BLaER1 (cell line): Measurements from ENCODE around the gene POLR2B.
A peak's percentile ranks its signal among the peaks of the same experiment; 100 is the strongest.

Experiments used
- H3K27ac ChIP-seq: shearing (Covaris generic); formaldehyde crosslinking; 2 replicates; pipeline ENCODE4 v1.8.1; 2022
- H3K27me3 ChIP-seq: shearing (Covaris generic); formaldehyde crosslinking; 2 replicates; pipeline ENCODE4 v1.8.1; 2022
- H3K36me3 ChIP-seq: shearing (Covaris generic); formaldehyde crosslinking; 2 replicates; pipeline ENCODE4 v1.8.1; 2022
- H3K4me1 ChIP-seq: shearing (Covaris generic); formaldehyde crosslinking; 2 replicates; pipeline ENCODE4 v1.8.1; 2022
- H3K4me2 ChIP-seq: shearing (Covaris generic); formaldehyde crosslinking; 2 replicates; pipeline ENCODE4 v1.8.1; 2022
- H3K4me3 ChIP-seq: shearing (Covaris generic); formaldehyde crosslinking; 2 replicates; pipeline ENCODE4 v1.8.1; 2022
- H3K9ac ChIP-seq: shearing (Covaris generic); formaldehyde crosslinking; 2 replicates; pipeline ENCODE4 v1.8.1; 2022
- H3K9me3 ChIP-seq: shearing (Covaris generic); formaldehyde crosslinking; 2 replicates; pipeline ENCODE4 v1.8.1; 2022
- H4K20me1 ChIP-seq: shearing (Covaris generic); formaldehyde crosslinking; 2 replicates; pipeline ENCODE4 v1.8.1; 2022
- Cebpa-rat ChIP-seq: shearing (Covaris generic); IDR thresholded peaks from 2 replicates; pipeline ENCODE4 v1.8.1; 2022

POLR2B gene

DNA sequence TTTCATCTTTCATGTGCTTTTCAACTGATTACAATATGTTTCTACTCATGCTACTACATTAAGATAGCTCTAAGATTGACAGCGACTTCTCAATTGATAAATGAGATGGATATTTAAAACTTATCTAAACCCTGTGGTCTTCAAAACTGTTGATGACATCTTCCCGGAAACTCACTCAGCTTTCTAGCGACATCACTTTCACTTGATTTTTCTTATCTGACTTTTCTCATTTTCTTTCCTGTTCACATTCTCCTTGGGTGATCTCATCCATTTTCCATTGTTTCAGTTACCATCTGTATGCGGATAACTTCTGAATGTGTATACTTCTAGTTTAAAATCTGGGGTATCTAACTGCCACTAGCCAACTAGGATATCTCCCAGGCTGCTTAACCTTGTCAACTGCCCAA, 3.1 kb downstream of the POLR2B start:
- Histone ChIP-seq H3K4me1 (peaks cover 26% of the 10 kb centered on the region), H3K4me2 (0 out of 2 replicates have a peak overlapping the region, but pooled peaks have one; percentile 77), H3K9ac (no peak overlapping the region), H3K9me3 (no peaks in the 10 kb centered on the region), H3K27me3 (no peaks in the 10 kb centered on the region), H3K4me3 (no peak overlapping the region), H3K27ac (no peak overlapping the region), H3K36me3 (peaks cover 38% of the 10 kb centered on the region), H4K20me1 (peaks cover 86% of the 10 kb centered on the region)
- TF ChIP-seq Cebpa-rat: no peak

DNA sequence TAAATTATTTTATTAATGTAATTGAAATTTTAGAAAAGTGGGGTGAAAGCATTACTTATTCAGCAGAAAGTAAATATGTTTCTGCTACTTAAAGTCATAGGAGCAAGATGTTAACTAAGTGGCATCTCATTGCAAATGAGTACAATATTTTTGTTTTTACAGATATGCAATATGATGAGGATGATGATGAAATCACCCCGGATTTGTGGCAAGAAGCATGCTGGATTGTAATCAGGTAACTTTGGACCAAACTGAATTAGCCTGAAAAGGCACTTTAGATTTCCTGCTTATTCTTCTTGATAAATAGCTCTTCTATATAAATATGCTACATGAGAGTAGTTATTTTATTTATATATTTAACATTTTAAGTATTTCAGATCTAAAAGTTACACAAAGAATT, 7.5 kb downstream of the POLR2B start:
- Histone ChIP-seq H3K4me2 (no peak overlapping the region), H3K9ac (no peak overlapping the region), H3K36me3 (peaks cover 79% of the 10 kb centered on the region), H3K4me3 (no peak overlapping the region), H3K27ac (no peak overlapping the region), H4K20me1 (peaks cover 100% of the 10 kb centered on the region), H3K9me3 (no peaks in the 10 kb centered on the region), H3K4me1 (peaks cover 10% of the 10 kb centered on the region), H3K27me3 (no peaks in the 10 kb centered on the region)
- no peak for TF ChIP-seq Cebpa-rat

DNA sequence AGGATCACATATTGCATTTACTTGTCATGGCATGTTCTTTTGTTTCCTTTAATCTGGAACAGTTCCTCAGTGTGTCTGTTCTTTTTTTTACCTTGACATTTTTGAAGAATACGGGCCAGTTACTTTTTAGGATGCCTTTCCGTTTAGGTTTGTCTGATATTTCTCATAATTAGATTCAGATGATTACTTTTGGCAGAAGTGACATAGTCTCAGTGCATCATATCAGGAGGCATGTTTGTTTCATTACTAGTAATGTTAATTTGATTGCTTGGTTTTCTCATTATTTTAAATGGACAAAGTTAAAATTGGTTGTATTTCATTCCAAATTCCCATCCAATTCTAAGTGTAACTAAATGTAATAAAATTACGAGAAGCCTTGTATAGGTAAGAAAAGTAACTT, 8.3 kb downstream of the POLR2B start:
- H3K9ac ChIP-seq: no peak overlapping the region
- TF ChIP-seq Cebpa-rat: no peak
- peaks cover 5% of the 10 kb centered on the region; the same call in 1 of the 2 replicates for H3K4me1 ChIP-seq
- H3K27ac ChIP-seq: no peak overlapping the region
- H3K4me2 ChIP-seq: no peak overlapping the region
- no peaks in the 10 kb centered on the region for H3K9me3 ChIP-seq
- H3K27me3 ChIP-seq: no peaks in the 10 kb centered on the region
- H4K20me1 ChIP-seq: peaks cover 100% of the 10 kb centered on the region
- no peak overlapping the region for H3K4me3 ChIP-seq
- peaks cover 87% of the 10 kb centered on the region for H3K36me3 ChIP-seq

DNA sequence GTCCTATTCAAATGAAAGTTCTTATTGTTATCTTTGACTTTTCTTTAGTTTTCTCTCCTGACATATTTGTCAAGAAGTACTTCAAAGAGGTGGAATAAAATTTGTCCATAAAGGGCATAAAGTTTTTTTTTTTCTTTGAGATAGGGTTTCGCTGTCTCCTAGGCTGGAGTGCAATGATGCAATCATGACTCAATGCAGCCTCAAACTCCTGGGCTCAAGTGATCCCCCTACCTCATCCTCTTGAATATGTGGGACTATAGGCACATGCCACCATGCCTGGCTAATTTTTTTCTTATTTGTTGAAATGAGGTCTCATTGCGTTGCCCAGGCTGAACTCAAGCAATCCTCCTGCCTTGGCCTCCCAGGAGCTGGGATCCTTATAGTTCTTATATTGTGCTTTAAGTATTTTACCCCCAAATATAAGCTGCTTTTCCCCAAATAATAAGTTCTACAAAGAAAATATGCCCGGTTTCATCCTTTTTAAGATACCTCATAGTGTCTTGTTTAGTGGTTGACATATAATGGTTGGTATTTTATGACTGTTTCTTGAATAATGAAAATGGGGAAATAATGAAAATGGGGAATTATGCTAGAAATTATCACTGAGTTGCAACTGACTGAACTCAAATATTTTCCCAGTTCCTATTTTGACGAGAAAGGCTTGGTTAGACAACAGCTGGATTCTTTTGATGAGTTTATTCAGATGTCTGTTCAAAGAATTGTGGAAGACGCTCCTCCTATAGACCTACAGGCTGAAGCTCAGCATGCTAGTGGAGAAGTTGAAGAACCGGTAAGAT, 11.6 kb downstream of the POLR2B start:
- no peak overlapping the region for H3K4me3 ChIP-seq
- no peaks in the 10 kb centered on the region for H3K9me3 ChIP-seq
- H3K9ac ChIP-seq: no peak overlapping the region
- H3K27ac ChIP-seq: no peak overlapping the region
- no peaks in the 10 kb centered on the region for H3K4me1 ChIP-seq
- H3K36me3 ChIP-seq: peaks cover 96% of the 10 kb centered on the region
- TF ChIP-seq Cebpa-rat: no peak
- H3K4me2 ChIP-seq: no peak overlapping the region
- H3K27me3 ChIP-seq: no peaks in the 10 kb centered on the region
- peaks cover 98% of the 10 kb centered on the region for H4K20me1 ChIP-seq

DNA sequence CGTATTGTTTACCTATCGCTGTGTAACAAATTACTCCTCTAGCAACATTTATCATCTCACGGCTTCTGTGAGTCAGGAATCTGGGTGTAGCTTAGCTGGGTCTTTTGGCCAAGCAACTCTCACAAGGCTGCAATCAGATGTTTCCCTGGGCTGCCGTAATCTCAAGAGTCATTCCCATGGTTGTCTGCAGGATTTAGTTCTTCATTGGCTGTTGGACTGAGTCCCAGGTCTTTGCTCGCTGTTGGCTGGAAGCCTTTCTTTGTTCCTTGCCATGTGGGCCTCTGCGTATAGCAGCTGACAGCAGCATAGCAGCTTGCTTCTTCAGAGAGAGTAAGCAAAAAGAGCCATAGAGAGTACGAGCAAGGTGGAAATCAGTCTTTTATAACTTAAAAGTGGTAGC, 16.8 kb downstream of the POLR2B start:
- TF ChIP-seq Cebpa-rat: no peak
- Histone ChIP-seq H3K36me3 (peaks cover 97% of the 10 kb centered on the region), H3K27me3 (no peaks in the 10 kb centered on the region), H4K20me1 (peaks cover 93% of the 10 kb centered on the region), H3K4me1 (no peaks in the 10 kb centered on the region), H3K9me3 (no peaks in the 10 kb centered on the region), H3K9ac (no peak overlapping the region), H3K4me3 (no peak overlapping the region), H3K4me2 (no peak overlapping the region), H3K27ac (no peak overlapping the region)

DNA sequence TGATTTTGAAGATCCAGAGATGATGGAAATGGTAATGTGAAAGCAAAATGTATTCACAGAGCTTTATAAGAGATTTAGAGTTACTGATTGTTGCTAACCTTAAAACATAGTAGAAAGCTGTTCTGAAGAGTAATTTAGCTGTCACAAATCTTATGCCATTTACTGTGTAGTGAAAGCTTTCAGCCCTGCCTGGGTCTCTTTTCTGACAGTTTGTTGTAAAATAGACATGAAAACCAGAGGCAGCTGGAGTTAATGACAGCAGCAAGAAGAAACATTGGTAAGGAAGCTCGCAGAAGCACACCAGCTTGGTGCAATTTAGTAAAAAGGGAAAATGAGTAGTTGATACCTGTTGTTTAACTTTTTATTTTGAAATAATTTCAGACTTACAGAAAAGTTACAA, 21.1 kb downstream of the POLR2B start:
- H4K20me1 ChIP-seq: peaks cover 56% of the 10 kb centered on the region
- no peak overlapping the region for H3K9ac ChIP-seq
- no peaks in the 10 kb centered on the region for H3K27me3 ChIP-seq
- H3K4me1 ChIP-seq: no peaks in the 10 kb centered on the region
- peaks cover 98% of the 10 kb centered on the region for H3K36me3 ChIP-seq
- no peak overlapping the region for H3K27ac ChIP-seq
- no peak overlapping the region for H3K4me3 ChIP-seq
- no peak for TF ChIP-seq Cebpa-rat
- no peaks in the 10 kb centered on the region for H3K9me3 ChIP-seq
- no peak overlapping the region for H3K4me2 ChIP-seq

DNA sequence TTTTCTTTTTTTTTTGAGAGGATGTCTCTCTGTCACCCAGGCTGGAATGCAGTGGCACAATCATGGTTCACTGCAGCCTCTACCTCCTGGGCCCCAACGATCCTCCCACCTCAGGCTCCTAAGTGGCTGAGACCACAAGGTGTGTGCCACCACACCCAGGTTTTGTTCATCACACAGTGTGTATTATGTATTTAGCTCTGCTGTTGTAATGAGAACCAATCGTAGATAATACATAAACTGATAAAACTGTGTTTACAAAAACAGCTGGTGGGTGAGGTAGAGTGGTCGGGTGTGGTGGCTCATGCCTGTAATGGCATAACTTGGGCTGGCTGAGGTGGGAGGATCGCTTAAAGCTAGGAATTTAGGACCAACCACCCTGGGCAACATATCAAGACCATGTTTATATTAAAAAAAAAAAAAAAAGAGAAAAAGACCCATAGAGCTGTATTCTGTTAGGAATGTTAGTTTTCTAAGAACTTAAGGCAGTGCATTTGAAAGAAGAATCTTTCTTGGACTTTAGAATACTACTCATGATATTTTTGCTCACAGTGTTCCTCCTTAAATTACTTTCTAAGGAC, 34.9 kb downstream of the POLR2B start:
- H3K27ac ChIP-seq: no peak overlapping the region
- H3K4me1 ChIP-seq: no peaks in the 10 kb centered on the region
- no peak overlapping the region for H3K4me2 ChIP-seq
- peaks cover 63% of the 10 kb centered on the region for H4K20me1 ChIP-seq
- no peak overlapping the region for H3K9ac ChIP-seq
- no peaks in the 10 kb centered on the region for H3K27me3 ChIP-seq
- no peak for TF ChIP-seq Cebpa-rat
- H3K9me3 ChIP-seq: no peaks in the 10 kb centered on the region
- peaks cover 97% of the 10 kb centered on the region for H3K36me3 ChIP-seq
- H3K4me3 ChIP-seq: no peak overlapping the region

DNA sequence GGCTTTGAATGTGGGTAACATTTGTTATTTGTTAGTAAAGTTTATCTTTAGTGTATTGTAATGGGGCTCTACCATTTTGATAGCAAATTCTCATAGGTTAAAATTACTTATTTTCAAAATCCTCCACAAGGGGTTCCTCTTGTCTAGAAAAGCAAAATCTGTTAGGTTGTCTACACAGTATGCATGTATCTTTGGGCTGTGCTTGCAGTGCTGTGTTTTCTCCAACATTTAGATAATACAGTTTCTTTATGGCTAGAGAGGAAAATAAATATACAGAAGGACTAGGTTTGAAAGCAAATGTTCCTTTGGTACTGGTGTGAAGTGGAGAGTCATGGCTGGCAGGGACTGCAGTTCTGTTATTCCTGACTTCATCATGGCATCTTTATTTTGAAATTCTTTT, 40.3 kb downstream of the POLR2B start:
- Histone ChIP-seq H3K4me2 (no peak overlapping the region), H3K27me3 (no peaks in the 10 kb centered on the region), H4K20me1 (peaks cover 47% of the 10 kb centered on the region), H3K4me3 (no peak overlapping the region), H3K9me3 (no peaks in the 10 kb centered on the region), H3K4me1 (no peaks in the 10 kb centered on the region), H3K9ac (no peak overlapping the region), H3K36me3 (peaks cover 97% of the 10 kb centered on the region), H3K27ac (no peak overlapping the region)
- no peak for TF ChIP-seq Cebpa-rat

DNA sequence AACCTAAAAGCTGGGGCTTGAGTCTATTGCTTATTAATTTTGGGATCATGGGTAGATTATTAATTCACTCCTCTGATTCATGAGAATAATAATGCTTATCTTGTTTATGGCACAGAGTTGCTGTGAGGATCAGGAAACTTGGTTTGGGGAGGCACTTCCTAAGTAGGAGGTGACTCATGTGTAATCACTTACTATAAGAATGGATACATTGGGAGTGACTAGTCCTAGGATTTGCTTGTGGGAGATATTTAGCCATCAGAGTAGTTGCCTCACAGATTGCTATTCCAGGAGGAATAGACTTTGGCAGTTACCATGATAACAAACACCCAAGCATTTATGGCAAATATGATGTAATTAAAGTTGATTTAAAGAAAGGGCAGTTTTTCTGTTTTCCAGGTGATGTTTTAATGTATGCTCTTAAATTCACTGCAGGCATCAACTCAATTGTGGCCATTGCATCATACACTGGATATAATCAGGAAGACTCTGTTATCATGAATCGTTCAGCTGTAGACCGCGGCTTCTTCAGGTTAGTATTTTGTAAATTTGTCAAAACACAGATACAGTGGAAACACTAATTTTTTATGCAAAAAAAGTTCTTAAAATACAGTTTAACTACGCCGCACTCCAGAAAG, 41.9 kb downstream of the POLR2B start:
- H4K20me1 ChIP-seq: peaks cover 44% of the 10 kb centered on the region
- H3K4me2 ChIP-seq: no peak overlapping the region
- H3K9me3 ChIP-seq: no peaks in the 10 kb centered on the region
- peaks cover 96% of the 10 kb centered on the region for H3K36me3 ChIP-seq
- H3K9ac ChIP-seq: no peak overlapping the region
- no peak overlapping the region for H3K4me3 ChIP-seq
- TF ChIP-seq Cebpa-rat: no peak
- no peaks in the 10 kb centered on the region for H3K27me3 ChIP-seq
- H3K27ac ChIP-seq: no peak overlapping the region
- H3K4me1 ChIP-seq: no peaks in the 10 kb centered on the region

DNA sequence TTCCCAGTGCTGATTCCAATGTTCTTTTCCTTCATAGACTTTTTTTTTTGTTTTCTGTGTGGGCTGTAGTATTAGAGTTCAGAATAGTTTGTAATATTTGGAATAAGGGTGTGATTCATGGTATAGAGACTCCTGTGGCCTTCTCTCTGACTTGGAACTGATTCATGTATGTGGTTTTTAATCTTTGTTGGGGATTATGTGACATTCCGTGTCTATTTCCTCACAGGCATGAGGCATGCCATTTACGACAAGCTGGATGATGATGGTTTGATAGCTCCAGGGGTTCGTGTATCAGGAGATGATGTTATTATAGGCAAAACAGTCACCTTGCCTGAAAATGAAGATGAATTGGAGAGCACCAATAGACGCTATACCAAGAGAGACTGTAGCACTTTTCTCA, 44.4 kb downstream of the POLR2B start:
- H3K27me3 ChIP-seq: no peaks in the 10 kb centered on the region
- peaks cover 56% of the 10 kb centered on the region for H4K20me1 ChIP-seq
- no peaks in the 10 kb centered on the region for H3K9me3 ChIP-seq
- H3K36me3 ChIP-seq: peaks cover 99% of the 10 kb centered on the region
- H3K4me3 ChIP-seq: no peak overlapping the region
- no peaks in the 10 kb centered on the region for H3K4me1 ChIP-seq
- no peak for TF ChIP-seq Cebpa-rat
- H3K27ac ChIP-seq: no peak overlapping the region
- no peak overlapping the region for H3K9ac ChIP-seq
- H3K4me2 ChIP-seq: no peak overlapping the region
